ENCODE results near the gene SSR4. TPM values are rescaled to one million over a fixed set of nuclear protein-coding genes. Genes with fewer than 3 reads are reported as not detected.

The SSR4 gene
- 127 and 133 TPM in 2 replicates for total RNA-seq

GRCh38 chrX:153794018-153794896 lies at the start of gene SSR4, which contains the start of gene IDH3G:
Gene SSR4, plus strand, starts transcription at chrX:153794668. Its CDS starts 20 bp downstream, at chrX:153794688.
Gene IDH3G, minus strand, starts transcription at chrX:153794375. Its CDS starts 49 bp downstream, at chrX:153794326.

GRCh38 chrX:153763989-153764755 lies 30.3 kb upstream of the SSR4 start, which contains the start of gene PLXNB3:
Gene PLXNB3, plus strand, starts transcription at chrX:153764249. Its CDS starts 1,287 bp downstream, at chrX:153765536.

GRCh38 chrX:153780678-153781427 lies 13.6 kb upstream of the SSR4 start, which contains the start of gene SRPK3:
Gene SRPK3, plus strand, starts transcription at chrX:153781041. Its CDS starts 46 bp downstream, at chrX:153781087.

GRCh38 chrX:153829799-153830639 lies 35.6 kb downstream of the SSR4 start, which contains the start of gene PDZD4:
Gene PDZD4, minus strand, starts transcription at chrX:153830544. Its CDS starts 246 bp downstream, at chrX:153830298.

Other genes with a start within 250 kb of the SSR4 start
- 25.4 and 27.7 TPM in 2 replicates for gene CCNQ, start 195.5 kb upstream of the SSR4 start, total RNA-seq
- gene DUSP9, start 147.5 kb upstream of the SSR4 start, total RNA-seq = 0.13 and 0.29 TPM in 2 replicates
- not detected in 2 replicates for gene PNCK, start 120.9 kb upstream of the SSR4 start, total RNA-seq
- gene SLC6A8, start 106.7 kb upstream of the SSR4 start, total RNA-seq = 9.6 and 12.8 TPM in 2 replicates
- gene BCAP31, start 70.3 kb upstream of the SSR4 start, total RNA-seq = 237 and 249 TPM in 2 replicates
- 10.5 and 15.2 TPM in 2 replicates for gene ABCD1, start 69.8 kb upstream of the SSR4 start, total RNA-seq
- gene PLXNB3, start 30.4 kb upstream of the SSR4 start, total RNA-seq = 2.2 and 7.0 TPM in 2 replicates
- gene SRPK3, start 13.6 kb upstream of the SSR4 start, total RNA-seq = not detected in 2 replicates
- gene IDH3G, start 293 bp upstream of the SSR4 start, total RNA-seq = 32.9 and 35.0 TPM in 2 replicates
- under 0.01 and 0.14 TPM in 2 replicates for gene PDZD4, start 35.9 kb downstream of the SSR4 start, total RNA-seq
- 0.27 and 0.50 TPM in 2 replicates for gene L1CAM, start 91.5 kb downstream of the SSR4 start, total RNA-seq
- not detected in 2 replicates for gene AVPR2, start 110.0 kb downstream of the SSR4 start, total RNA-seq
- 10.5 and 35.1 TPM in 2 replicates for gene ARHGAP4, start 131.6 kb downstream of the SSR4 start, total RNA-seq
- gene NAA10, start 140.4 kb downstream of the SSR4 start, total RNA-seq = 114 and 132 TPM in 2 replicates
- gene RENBP, start 150.0 kb downstream of the SSR4 start, total RNA-seq = 2.3 and 3.1 TPM in 2 replicates
- 40.6 and 56.9 TPM in 2 replicates for gene HCFC1, start 177.2 kb downstream of the SSR4 start, total RNA-seq
- gene TMEM187, start 178.1 kb downstream of the SSR4 start, total RNA-seq = 3.7 and 4.0 TPM in 2 replicates
- 72.7 and 88.6 TPM in 2 replicates for gene IRAK1, start 225.2 kb downstream of the SSR4 start, total RNA-seq